Activated CD8-positive, alpha-beta memory T cell treated with anti-CD3 and anti-CD28 coated beads for 4 hours (primary cell): ENCODE measurements around the gene RTN4RL1.
"Not testable (repeated sequence)": the region's sequence is repeated elsewhere in the genome, so short reads cannot be mapped to it uniquely, and the experiment has no call there.

Source experiments
- DNase-seq, 2 donors: peaks; one replicate each; pipeline ENCODE4 v3.0.0-alpha.2; 2020; ENCODE audit warnings: low read depth in 2 of 2

RTN4RL1 gene

GRCh38 chr17:2003525-2003924, 21.6 kb downstream of the RTN4RL1 start:
- no peak for DNase-seq

GRCh38 chr17:2002767-2003329, 22.3 kb downstream of the RTN4RL1 start:
- DNase-seq, result no peak

- DNase-seq, result no peak
These were observed 25.4 kb downstream of the RTN4RL1 start for GRCh38 chr17:1999557-2000251.

- no peak for DNase-seq
These were observed 27.0 kb downstream of the RTN4RL1 start for GRCh38 chr17:1997927-1998742.

GRCh38 chr17:1997289-1997926, 27.7 kb downstream of the RTN4RL1 start:
- no peak for DNase-seq

- no peak for DNase-seq
These were observed 28.3 kb downstream of the RTN4RL1 start for GRCh38 chr17:1996800-1997288.

- DNase-seq, result no peak
These were observed 29.0 kb downstream of the RTN4RL1 start for GRCh38 chr17:1995907-1996799.

- DNase-seq, result no peak
These were observed 29.7 kb downstream of the RTN4RL1 start for GRCh38 chr17:1995321-1995892.

GRCh38 chr17:1994707-1995106, 30.4 kb downstream of the RTN4RL1 start:
- DNase-seq, result no peak

- no peak for DNase-seq
These were observed 32.6 kb downstream of the RTN4RL1 start for GRCh38 chr17:1992541-1992940.

- DNase-seq, result no peak
These were observed 36.0 kb downstream of the RTN4RL1 start for GRCh38 chr17:1989135-1989534.

- no peak for DNase-seq
These were observed 38.2 kb downstream of the RTN4RL1 start for GRCh38 chr17:1986783-1987451.

GRCh38 chr17:1985686-1986085, 39.4 kb downstream of the RTN4RL1 start:
- DNase-seq, result no peak

- no peak for DNase-seq
These were observed 40.0 kb downstream of the RTN4RL1 start for GRCh38 chr17:1985093-1985492.

- DNase-seq, result not testable (repeated sequence)
These were observed 42.3 kb downstream of the RTN4RL1 start for GRCh38 chr17:1982793-1983366.

- DNase-seq, result no peak
These were observed 44.4 kb downstream of the RTN4RL1 start for GRCh38 chr17:1980665-1981250.

- DNase-seq, result no peak
These were observed 45.8 kb downstream of the RTN4RL1 start for GRCh38 chr17:1979182-1979985.

- DNase-seq, result no peak
These were observed 46.7 kb downstream of the RTN4RL1 start for GRCh38 chr17:1978396-1978949.
